Progenitor cell of endocrine pancreas (in vitro differentiated cells): ENCODE results near the gene ADARB1. TPM values are rescaled to one million over a fixed set of nuclear protein-coding genes. Genes with fewer than 3 reads are reported as not detected.
"Not testable (repeated sequence)": the region's sequence is repeated elsewhere in the genome, so short reads cannot be mapped to it uniquely, and the experiment has no call there.

Source experiments
- DNase-seq: peaks from one replicate; pipeline ENCODE4 v3.0.0; 2021; ENCODE audit warnings: low spot score; ENCODE audit not compliant: unreplicated experiment
- H3K27ac Mint-ChIP-seq: 2 replicates; pipeline ENCODE4 v1.8.0; 2021; ENCODE audit warnings: mild to moderate bottlenecking, moderate library complexity, mixed read lengths
- H3K27me3 Mint-ChIP-seq: 2 replicates; pipeline ENCODE4 v1.8.0; 2021; ENCODE audit warnings: mixed read lengths
- H3K36me3 Mint-ChIP-seq: 2 replicates; pipeline ENCODE4 v1.8.0; 2022; ENCODE audit warnings: mixed read lengths; ENCODE audit not compliant: insufficient read depth
- H3K4me1 Mint-ChIP-seq: 2 replicates; pipeline ENCODE4 v1.8.0; 2021; ENCODE audit warnings: low read depth, mixed read lengths
- H3K4me3 Mint-ChIP-seq: 2 replicates; pipeline ENCODE4 v1.8.0; 2021; ENCODE audit warnings: low read depth, mild to moderate bottlenecking, moderate library complexity, mixed read lengths
- H3K9me3 Mint-ChIP-seq: 2 replicates; pipeline ENCODE4 v1.8.0; 2021; ENCODE audit warnings: low read depth, mixed read lengths
- total RNA-seq: library from RNA; stranded (reverse); gene quantifications from 2 replicates; pipeline ENCODE4 v1.2.1, GENCODE V29; 2021
- TF ChIP-seq, protein P1 (sequence below): fragments of 200-600 bp; sonication (generic); IDR thresholded peaks from one replicate; pipeline ENCODE4 v1.5.0; 2021; ENCODE audit warnings: antibody characterized with exemption, mild to moderate bottlenecking; ENCODE audit not compliant: unreplicated experiment

ADARB1 gene
- total RNA-seq, 1 donor from 2014 or later, result 19.1 TPM

- no peak for DNase-seq
- Mint-ChIP-seq H3K4me1 (peaks cover 1% of the 10 kb centered on the region), H3K27me3 (no peaks in the 10 kb centered on the region), H3K27ac (no peak overlapping the region), H3K36me3 (no peaks in the 10 kb centered on the region), H3K9me3 (no peaks in the 10 kb centered on the region), H3K4me3 (no peak overlapping the region)
- TF ChIP-seq, protein P1, sequence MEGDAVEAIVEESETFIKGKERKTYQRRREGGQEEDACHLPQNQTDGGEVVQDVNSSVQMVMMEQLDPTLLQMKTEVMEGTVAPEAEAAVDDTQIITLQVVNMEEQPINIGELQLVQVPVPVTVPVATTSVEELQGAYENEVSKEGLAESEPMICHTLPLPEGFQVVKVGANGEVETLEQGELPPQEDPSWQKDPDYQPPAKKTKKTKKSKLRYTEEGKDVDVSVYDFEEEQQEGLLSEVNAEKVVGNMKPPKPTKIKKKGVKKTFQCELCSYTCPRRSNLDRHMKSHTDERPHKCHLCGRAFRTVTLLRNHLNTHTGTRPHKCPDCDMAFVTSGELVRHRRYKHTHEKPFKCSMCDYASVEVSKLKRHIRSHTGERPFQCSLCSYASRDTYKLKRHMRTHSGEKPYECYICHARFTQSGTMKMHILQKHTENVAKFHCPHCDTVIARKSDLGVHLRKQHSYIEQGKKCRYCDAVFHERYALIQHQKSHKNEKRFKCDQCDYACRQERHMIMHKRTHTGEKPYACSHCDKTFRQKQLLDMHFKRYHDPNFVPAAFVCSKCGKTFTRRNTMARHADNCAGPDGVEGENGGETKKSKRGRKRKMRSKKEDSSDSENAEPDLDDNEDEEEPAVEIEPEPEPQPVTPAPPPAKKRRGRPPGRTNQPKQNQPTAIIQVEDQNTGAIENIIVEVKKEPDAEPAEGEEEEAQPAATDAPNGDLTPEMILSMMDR, result no peak
Measured at GRCh38 chr21:45143855-45144254, 69.5 kb downstream of the ADARB1 start.

DNA sequence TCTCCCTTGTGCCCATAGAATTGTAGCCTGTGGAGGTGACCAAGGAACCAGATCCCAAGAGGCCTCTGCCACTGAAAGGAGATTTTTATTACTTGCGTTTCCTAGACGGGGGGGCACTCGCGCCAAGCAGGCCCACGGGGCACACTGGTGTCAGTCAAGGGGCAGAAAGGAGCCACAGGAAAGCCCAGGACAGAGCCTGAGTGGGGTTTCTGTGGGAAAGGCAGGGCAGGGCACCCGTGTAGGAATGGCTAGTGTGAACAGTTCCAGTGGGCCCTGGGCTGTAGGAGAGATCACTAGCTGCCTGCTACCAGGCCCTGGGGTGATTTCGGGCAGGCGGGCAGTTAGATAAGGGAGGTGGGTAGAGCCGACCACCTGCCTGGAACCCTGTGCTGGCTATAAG lies 70.8 kb downstream of the ADARB1 start:
- no peaks in the 10 kb centered on the region for H3K36me3 Mint-ChIP-seq
- no peak overlapping the region for H3K4me3 Mint-ChIP-seq
- no peaks in the 10 kb centered on the region for H3K27me3 Mint-ChIP-seq
- TF ChIP-seq, protein P1, result no peak
- DNase-seq, result no peak
- H3K4me1 Mint-ChIP-seq, result peaks cover 1% of the 10 kb centered on the region
- H3K9me3 Mint-ChIP-seq, result no peaks in the 10 kb centered on the region
- no peak overlapping the region for H3K27ac Mint-ChIP-seq

DNA sequence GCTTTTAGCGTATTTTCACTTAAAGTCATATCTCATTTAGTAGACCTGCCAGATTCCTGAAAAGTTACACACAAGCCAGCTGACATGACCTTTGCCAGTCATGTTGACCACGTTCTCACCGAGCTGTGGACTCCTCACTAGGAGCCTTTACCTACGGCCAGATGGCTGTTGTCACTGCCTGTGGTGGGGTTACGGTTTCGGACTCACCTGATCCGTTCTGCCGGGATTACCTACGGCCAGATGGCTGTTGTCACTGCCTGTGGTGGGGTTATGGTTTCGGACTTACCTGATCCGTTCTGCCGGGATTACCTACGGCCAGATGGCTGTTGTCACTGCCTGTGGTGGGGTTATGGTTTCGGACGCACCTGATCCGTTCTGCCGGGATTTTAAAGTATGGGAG lies 71.5 kb downstream of the ADARB1 start:
- not testable (repeated sequence) for H3K9me3 Mint-ChIP-seq, H3K36me3 Mint-ChIP-seq, H3K27ac Mint-ChIP-seq, H3K4me1 Mint-ChIP-seq, H3K27me3 Mint-ChIP-seq, H3K4me3 Mint-ChIP-seq, DNase-seq

DNA sequence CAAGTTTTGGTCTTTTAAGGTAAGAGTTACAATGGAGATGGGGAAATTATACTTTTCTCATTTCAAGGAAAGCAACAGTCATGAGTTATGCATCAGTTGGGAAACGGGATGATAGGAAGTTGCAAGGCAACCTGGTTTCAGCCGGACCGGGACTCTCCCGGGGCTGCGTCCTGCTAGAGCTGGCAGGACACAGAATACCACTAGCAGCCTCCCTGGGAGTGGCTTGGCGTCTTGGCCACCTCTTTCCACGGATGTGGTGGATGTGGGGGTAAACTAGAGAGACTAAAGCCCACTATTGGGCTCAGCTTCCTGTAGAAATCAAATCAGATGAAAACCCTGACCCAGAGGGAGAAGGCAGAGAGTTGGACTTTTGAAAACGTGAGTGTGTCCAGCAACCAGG lies 71.9 kb downstream of the ADARB1 start:
- Mint-ChIP-seq H3K4me1 (peaks cover 4% of the 10 kb centered on the region), H3K9me3 (no peaks in the 10 kb centered on the region), H3K27me3 (no peaks in the 10 kb centered on the region), H3K27ac (no peak overlapping the region), H3K4me3 (no peak overlapping the region), H3K36me3 (no peaks in the 10 kb centered on the region)
- TF ChIP-seq, protein P1, result no peak
- DNase-seq, result no peak

- Mint-ChIP-seq H3K4me1 (peaks cover 4% of the 10 kb centered on the region), H3K9me3 (no peaks in the 10 kb centered on the region), H3K4me3 (no peak overlapping the region), H3K27ac (no peak overlapping the region), H3K27me3 (no peaks in the 10 kb centered on the region), H3K36me3 (no peaks in the 10 kb centered on the region)
- DNase-seq, result no peak
- TF ChIP-seq, protein P1, result no peak
Measured at GRCh38 chr21:45146801-45147200, 72.4 kb downstream of the ADARB1 start.

DNA sequence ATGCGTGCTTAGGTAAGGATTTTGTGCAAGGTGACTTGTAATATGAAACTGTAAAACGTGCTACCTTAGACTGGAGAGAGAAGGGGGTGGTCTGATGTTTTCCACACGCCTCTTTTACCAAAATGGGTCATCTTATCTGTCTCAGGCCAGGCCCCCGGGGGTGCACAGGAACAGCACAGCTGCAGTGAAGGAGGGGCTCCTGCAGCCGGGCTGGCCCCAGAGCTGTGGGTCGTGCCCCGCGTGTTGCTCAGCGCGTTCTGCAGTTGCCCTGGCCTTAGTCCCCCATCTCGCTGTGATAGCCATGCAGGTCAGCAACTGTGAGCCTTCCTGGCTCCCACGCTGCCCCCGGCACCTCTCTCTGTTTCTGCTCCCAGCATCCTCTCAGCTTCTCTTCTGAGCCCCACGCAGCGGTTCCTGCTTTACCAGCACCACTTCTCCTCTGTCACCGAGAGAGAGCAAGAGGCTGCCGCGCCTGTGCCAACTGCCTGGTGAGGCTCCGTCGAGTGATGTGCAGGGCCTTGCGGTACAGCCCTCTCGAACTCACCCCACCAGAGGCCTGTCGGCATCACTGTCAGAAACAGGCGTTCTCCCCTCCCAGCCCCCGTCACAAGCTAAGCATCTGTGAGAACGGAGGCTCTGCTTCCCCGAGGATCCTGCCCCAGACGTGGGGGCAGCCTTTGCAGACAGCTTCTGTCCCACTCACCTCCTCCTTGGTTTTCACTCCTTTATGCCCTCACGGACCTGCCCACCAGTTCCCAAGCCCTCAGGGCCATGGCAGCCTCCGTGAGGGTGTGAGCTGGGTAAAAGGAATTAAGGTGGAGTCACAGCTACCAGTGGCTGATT lies 73.3 kb downstream of the ADARB1 start:
- no peak overlapping the region for H3K27ac Mint-ChIP-seq
- no peaks in the 10 kb centered on the region for H3K27me3 Mint-ChIP-seq
- no peak for DNase-seq
- TF ChIP-seq, protein P1, result no peak
- no peak overlapping the region for H3K4me3 Mint-ChIP-seq
- H3K4me1 Mint-ChIP-seq, result peaks cover 4% of the 10 kb centered on the region
- no peaks in the 10 kb centered on the region for H3K9me3 Mint-ChIP-seq
- no peaks in the 10 kb centered on the region for H3K36me3 Mint-ChIP-seq
